ENCODE results near the gene STOM.

DNA sequence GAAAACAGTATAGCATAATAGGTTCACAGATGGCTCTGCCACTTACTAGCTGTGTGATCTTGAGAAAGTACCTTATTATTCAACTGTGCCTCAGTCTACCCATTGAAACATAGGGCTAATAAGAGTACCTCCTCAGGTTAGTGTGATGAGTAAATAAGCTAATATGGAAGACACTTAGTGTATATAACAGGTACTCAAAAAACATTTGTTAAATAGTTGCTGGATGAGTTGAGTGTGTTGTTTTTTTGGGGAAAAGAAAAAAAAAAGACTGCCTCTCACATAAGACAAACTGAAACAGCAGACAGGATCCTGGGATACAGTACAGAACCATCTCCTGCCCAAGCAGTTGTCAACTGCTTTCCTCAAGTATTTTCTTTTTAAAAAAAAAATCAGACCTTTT is 5.2 kb downstream of the STOM start:
- no peak for TF ChIP-seq EP300 (IDR thresholded peaks at IDR 0.05)
- TF ChIP-seq, protein P1, sequence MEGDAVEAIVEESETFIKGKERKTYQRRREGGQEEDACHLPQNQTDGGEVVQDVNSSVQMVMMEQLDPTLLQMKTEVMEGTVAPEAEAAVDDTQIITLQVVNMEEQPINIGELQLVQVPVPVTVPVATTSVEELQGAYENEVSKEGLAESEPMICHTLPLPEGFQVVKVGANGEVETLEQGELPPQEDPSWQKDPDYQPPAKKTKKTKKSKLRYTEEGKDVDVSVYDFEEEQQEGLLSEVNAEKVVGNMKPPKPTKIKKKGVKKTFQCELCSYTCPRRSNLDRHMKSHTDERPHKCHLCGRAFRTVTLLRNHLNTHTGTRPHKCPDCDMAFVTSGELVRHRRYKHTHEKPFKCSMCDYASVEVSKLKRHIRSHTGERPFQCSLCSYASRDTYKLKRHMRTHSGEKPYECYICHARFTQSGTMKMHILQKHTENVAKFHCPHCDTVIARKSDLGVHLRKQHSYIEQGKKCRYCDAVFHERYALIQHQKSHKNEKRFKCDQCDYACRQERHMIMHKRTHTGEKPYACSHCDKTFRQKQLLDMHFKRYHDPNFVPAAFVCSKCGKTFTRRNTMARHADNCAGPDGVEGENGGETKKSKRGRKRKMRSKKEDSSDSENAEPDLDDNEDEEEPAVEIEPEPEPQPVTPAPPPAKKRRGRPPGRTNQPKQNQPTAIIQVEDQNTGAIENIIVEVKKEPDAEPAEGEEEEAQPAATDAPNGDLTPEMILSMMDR (IDR thresholded peaks at IDR 0.05), result no peak

Data from stomach (tissue), 4 donors.